Neuron (in vitro differentiated cells): ENCODE measurements around the gene TANC1.

ENCODE experiments used
- H2AFZ ChIP-seq: one replicate; pipeline ENCODE4 v1.6.1; 2013; ENCODE audit warnings: low read depth, mild to moderate bottlenecking, inconsistent platforms, low read length, moderate library complexity
- H3K27me3 ChIP-seq: one replicate; pipeline ENCODE4 v1.6.1; 2013; ENCODE audit warnings: low read length; ENCODE audit not compliant: insufficient read depth
- H3K36me3 ChIP-seq: one replicate; pipeline ENCODE4 v1.6.1; 2013; ENCODE audit warnings: low read length; ENCODE audit not compliant: insufficient read depth
- H3K4me1 ChIP-seq: one replicate; pipeline ENCODE4 v1.6.1; 2013; ENCODE audit warnings: low read length; ENCODE audit not compliant: insufficient read depth
- H3K4me3 ChIP-seq: 2 replicates; pipeline ENCODE4 v1.5.1; 2013; ENCODE audit warnings: mild to moderate bottlenecking, low read length, moderate library complexity
- H3K9me3 ChIP-seq: one replicate; pipeline ENCODE4 v1.6.1; 2013; ENCODE audit warnings: low read length

Gene TANC1

GRCh38 chr2:159215116-159215515, 246.7 kb downstream of the TANC1 start:
- peaks cover 37% of the 10 kb centered on the region for H3K36me3 ChIP-seq
- H3K9me3 ChIP-seq, result peaks cover 9% of the 10 kb centered on the region
- H3K4me3 ChIP-seq, result no peak overlapping the region
- H3K4me1 ChIP-seq, result peaks cover 24% of the 10 kb centered on the region
- no peak overlapping the region for H2AFZ ChIP-seq
- H3K27me3 ChIP-seq, result no peaks in the 10 kb centered on the region

- peaks cover 40% of the 10 kb centered on the region for H3K36me3 ChIP-seq
- no peaks in the 10 kb centered on the region for H3K4me1 ChIP-seq
These were observed 249.2 kb downstream of the TANC1 start for GRCh38 chr2:159217676-159218075.

GRCh38 chr2:159218389-159218788, 249.9 kb downstream of the TANC1 start:
- Histone ChIP-seq H2AFZ (no peak overlapping the region), H3K36me3 (peaks cover 40% of the 10 kb centered on the region), H3K27me3 (no peaks in the 10 kb centered on the region), H3K9me3 (peaks cover 9% of the 10 kb centered on the region), H3K4me1 (no peaks in the 10 kb centered on the region), H3K4me3 (no peak overlapping the region)

More at GRCh38 chr2:159217676-159218075, 249.2 kb downstream of the TANC1 start:
- H3K4me3 ChIP-seq, result no peak overlapping the region
- H3K9me3 ChIP-seq, result peaks cover 9% of the 10 kb centered on the region
- no peak overlapping the region for H2AFZ ChIP-seq
- H3K27me3 ChIP-seq, result no peaks in the 10 kb centered on the region

GRCh38 chr2:159219394-159219998, 251.1 kb downstream of the TANC1 start:
- H3K27me3 ChIP-seq, result no peaks in the 10 kb centered on the region
- no peak overlapping the region for H3K4me3 ChIP-seq
- H3K36me3 ChIP-seq, result peaks cover 50% of the 10 kb centered on the region
- peaks cover 9% of the 10 kb centered on the region for H3K9me3 ChIP-seq
- H3K4me1 ChIP-seq, result no peaks in the 10 kb centered on the region
- H2AFZ ChIP-seq, result no peak overlapping the region

- Histone ChIP-seq H3K9me3 (peaks cover 3% of the 10 kb centered on the region), H3K4me1 (no peaks in the 10 kb centered on the region), H2AFZ (no peak overlapping the region), H3K36me3 (peaks cover 48% of the 10 kb centered on the region), H3K4me3 (no peak overlapping the region), H3K27me3 (no peaks in the 10 kb centered on the region)
These were observed 255.8 kb downstream of the TANC1 start for GRCh38 chr2:159224061-159224813.

- peaks cover 50% of the 10 kb centered on the region for H3K36me3 ChIP-seq
- no peaks in the 10 kb centered on the region for H3K4me1 ChIP-seq
- no peak overlapping the region for H3K4me3 ChIP-seq
These were observed 256.9 kb downstream of the TANC1 start for GRCh38 chr2:159225025-159226016.

GRCh38 chr2:159226059-159226461, 257.6 kb downstream of the TANC1 start:
- Histone ChIP-seq H2AFZ (no peak overlapping the region), H3K4me1 (no peaks in the 10 kb centered on the region), H3K9me3 (no peaks in the 10 kb centered on the region), H3K27me3 (no peaks in the 10 kb centered on the region), H3K36me3 (peaks cover 55% of the 10 kb centered on the region), H3K4me3 (no peak overlapping the region)

More at GRCh38 chr2:159225025-159226016, 256.9 kb downstream of the TANC1 start:
- no peak overlapping the region for H2AFZ ChIP-seq
- no peaks in the 10 kb centered on the region for H3K9me3 ChIP-seq
- no peaks in the 10 kb centered on the region for H3K27me3 ChIP-seq

- no peaks in the 10 kb centered on the region for H3K27me3 ChIP-seq
- H3K4me1 ChIP-seq, result no peaks in the 10 kb centered on the region
- peaks cover 54% of the 10 kb centered on the region for H3K36me3 ChIP-seq
- H2AFZ ChIP-seq, result no peak overlapping the region
- H3K9me3 ChIP-seq, result no peaks in the 10 kb centered on the region
- H3K4me3 ChIP-seq, result no peak overlapping the region
These were observed 258.4 kb downstream of the TANC1 start for GRCh38 chr2:159226608-159227385.

- H3K9me3 ChIP-seq, result no peaks in the 10 kb centered on the region
- H3K27me3 ChIP-seq, result no peaks in the 10 kb centered on the region
- peaks cover 59% of the 10 kb centered on the region for H3K36me3 ChIP-seq
- H3K4me3 ChIP-seq, result no peak overlapping the region
- no peaks in the 10 kb centered on the region for H3K4me1 ChIP-seq
- H2AFZ ChIP-seq, result no peak overlapping the region
These were observed 259.0 kb downstream of the TANC1 start for GRCh38 chr2:159227467-159227866.

GRCh38 chr2:159228081-159228581, 259.7 kb downstream of the TANC1 start:
- Histone ChIP-seq H3K36me3 (peaks cover 60% of the 10 kb centered on the region), H3K4me1 (no peaks in the 10 kb centered on the region), H2AFZ (no peak overlapping the region), H3K9me3 (no peaks in the 10 kb centered on the region), H3K4me3 (no peak overlapping the region), H3K27me3 (no peaks in the 10 kb centered on the region)

- no peak overlapping the region for H3K4me3 ChIP-seq
- no peaks in the 10 kb centered on the region for H3K4me1 ChIP-seq
- no peaks in the 10 kb centered on the region for H3K27me3 ChIP-seq
- peaks cover 48% of the 10 kb centered on the region for H3K36me3 ChIP-seq
- H3K9me3 ChIP-seq, result no peaks in the 10 kb centered on the region
- H2AFZ ChIP-seq, result no peak overlapping the region
These were observed 261.2 kb downstream of the TANC1 start for GRCh38 chr2:159229476-159230144.
